ENCODE data around the gene TMEM52B. TPM values are rescaled to one million over a fixed set of nuclear protein-coding genes. Genes with fewer than 3 reads are reported as not detected.

TMEM52B gene
- total and polyA plus RNA-seq, 2 experiments from 2014 or later = not detected

DNA sequence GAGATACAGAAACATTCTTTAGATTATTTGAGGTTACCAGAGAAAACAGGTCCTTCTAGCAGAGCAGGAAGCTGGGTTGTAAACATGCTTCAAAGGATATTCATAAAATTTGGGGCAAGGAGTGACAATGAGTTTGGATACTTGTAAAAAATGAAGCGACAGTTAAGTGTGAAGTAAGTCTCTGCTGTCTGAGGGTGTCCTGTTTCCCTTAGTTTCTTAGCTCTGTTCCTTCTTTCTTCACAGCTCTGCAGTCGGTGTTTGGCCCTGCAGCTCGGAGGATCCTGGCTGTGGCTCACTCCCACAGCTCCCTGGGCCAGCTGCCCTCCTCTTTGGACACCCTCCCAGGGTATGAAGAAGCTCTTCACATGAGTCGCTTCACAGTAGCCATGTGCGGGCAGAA is 10.8 kb downstream of the TMEM52B start:
- Histone ChIP-seq H3K4me2 (no peak overlapping the region), H3K36me3 (ENCODE audit: insufficient read depth) (no peaks in the 10 kb centered on the region), H3K79me2 (replicated peaks; ENCODE audit: insufficient read depth) (no peaks in the 10 kb centered on the region), H3K27ac (ENCODE audit: low read depth) (no peak overlapping the region), H3K4me1 (ENCODE audit: insufficient read depth) (peaks cover 10% of the 10 kb centered on the region; the same call in 1 of the 2 replicates), H4K20me1 (replicated peaks; ENCODE audit: insufficient read depth) (no peaks in the 10 kb centered on the region), H2AFZ (peak overlapping the region; percentile 63; the same call in 1 of the 2 replicates), H3K9me2 (ENCODE audit: insufficient read depth) (no peaks in the 10 kb centered on the region), H3K27me3 (ENCODE audit: insufficient read depth) (no peaks in the 10 kb centered on the region), H3K4me3 (no peak overlapping the region), H3F3A (replicated peaks; ENCODE audit: low read depth) (no peaks in the 10 kb centered on the region)
- ATAC-seq = no peak
- Mint-ChIP-seq H3K27me3 (ENCODE audit: insufficient read depth, low read depth, poor library complexity) (peaks cover 7% of the 10 kb centered on the region), H3K4me3 (no peak overlapping the region), H3K27ac (no peak overlapping the region), H3K4me1 (peaks cover 17% of the 10 kb centered on the region), H3K9me3 (no peaks in the 10 kb centered on the region), H3K36me3 (ENCODE audit: low read depth) (no peaks in the 10 kb centered on the region)
- no peak for DNase-seq (ENCODE audit: low spot score)
- TF ChIP-seq ZNF114 (CRISPR knock-in tag; IDR thresholded peaks at IDR 0.05) (no peak), CTCF (conservative IDR thresholded peaks at IDR 0.05; ENCODE audit: low read depth in 2 of 2) (no peak), EZH2 (IDR thresholded peaks at IDR 0.05; ENCODE audit: low read depth, unreplicated experiment) (no peak), ZNF331 (CRISPR knock-in tag; IDR thresholded peaks at IDR 0.05; ENCODE audit: low read depth) (no peak), JUNB (IDR thresholded peaks at IDR 0.05; ENCODE audit: unreplicated experiment) (no peak), EZH2phosphoT487 (IDR thresholded peaks at IDR 0.05; ENCODE audit: unreplicated experiment) (no peak), STAT1 (IDR thresholded peaks at IDR 0.05; ENCODE audit: unreplicated experiment) (no peak), POLR2AphosphoS5 (IDR thresholded peaks at IDR 0.05; ENCODE audit: low read depth) (no peak), NANOG (IDR thresholded peaks at IDR 0.05; ENCODE audit: borderline replicate concordance) (no peak), CREB1 (CRISPR knock-in tag; IDR thresholded peaks at IDR 0.05; ENCODE audit: low read depth) (no peak)
- TF ChIP-seq, protein P1, sequence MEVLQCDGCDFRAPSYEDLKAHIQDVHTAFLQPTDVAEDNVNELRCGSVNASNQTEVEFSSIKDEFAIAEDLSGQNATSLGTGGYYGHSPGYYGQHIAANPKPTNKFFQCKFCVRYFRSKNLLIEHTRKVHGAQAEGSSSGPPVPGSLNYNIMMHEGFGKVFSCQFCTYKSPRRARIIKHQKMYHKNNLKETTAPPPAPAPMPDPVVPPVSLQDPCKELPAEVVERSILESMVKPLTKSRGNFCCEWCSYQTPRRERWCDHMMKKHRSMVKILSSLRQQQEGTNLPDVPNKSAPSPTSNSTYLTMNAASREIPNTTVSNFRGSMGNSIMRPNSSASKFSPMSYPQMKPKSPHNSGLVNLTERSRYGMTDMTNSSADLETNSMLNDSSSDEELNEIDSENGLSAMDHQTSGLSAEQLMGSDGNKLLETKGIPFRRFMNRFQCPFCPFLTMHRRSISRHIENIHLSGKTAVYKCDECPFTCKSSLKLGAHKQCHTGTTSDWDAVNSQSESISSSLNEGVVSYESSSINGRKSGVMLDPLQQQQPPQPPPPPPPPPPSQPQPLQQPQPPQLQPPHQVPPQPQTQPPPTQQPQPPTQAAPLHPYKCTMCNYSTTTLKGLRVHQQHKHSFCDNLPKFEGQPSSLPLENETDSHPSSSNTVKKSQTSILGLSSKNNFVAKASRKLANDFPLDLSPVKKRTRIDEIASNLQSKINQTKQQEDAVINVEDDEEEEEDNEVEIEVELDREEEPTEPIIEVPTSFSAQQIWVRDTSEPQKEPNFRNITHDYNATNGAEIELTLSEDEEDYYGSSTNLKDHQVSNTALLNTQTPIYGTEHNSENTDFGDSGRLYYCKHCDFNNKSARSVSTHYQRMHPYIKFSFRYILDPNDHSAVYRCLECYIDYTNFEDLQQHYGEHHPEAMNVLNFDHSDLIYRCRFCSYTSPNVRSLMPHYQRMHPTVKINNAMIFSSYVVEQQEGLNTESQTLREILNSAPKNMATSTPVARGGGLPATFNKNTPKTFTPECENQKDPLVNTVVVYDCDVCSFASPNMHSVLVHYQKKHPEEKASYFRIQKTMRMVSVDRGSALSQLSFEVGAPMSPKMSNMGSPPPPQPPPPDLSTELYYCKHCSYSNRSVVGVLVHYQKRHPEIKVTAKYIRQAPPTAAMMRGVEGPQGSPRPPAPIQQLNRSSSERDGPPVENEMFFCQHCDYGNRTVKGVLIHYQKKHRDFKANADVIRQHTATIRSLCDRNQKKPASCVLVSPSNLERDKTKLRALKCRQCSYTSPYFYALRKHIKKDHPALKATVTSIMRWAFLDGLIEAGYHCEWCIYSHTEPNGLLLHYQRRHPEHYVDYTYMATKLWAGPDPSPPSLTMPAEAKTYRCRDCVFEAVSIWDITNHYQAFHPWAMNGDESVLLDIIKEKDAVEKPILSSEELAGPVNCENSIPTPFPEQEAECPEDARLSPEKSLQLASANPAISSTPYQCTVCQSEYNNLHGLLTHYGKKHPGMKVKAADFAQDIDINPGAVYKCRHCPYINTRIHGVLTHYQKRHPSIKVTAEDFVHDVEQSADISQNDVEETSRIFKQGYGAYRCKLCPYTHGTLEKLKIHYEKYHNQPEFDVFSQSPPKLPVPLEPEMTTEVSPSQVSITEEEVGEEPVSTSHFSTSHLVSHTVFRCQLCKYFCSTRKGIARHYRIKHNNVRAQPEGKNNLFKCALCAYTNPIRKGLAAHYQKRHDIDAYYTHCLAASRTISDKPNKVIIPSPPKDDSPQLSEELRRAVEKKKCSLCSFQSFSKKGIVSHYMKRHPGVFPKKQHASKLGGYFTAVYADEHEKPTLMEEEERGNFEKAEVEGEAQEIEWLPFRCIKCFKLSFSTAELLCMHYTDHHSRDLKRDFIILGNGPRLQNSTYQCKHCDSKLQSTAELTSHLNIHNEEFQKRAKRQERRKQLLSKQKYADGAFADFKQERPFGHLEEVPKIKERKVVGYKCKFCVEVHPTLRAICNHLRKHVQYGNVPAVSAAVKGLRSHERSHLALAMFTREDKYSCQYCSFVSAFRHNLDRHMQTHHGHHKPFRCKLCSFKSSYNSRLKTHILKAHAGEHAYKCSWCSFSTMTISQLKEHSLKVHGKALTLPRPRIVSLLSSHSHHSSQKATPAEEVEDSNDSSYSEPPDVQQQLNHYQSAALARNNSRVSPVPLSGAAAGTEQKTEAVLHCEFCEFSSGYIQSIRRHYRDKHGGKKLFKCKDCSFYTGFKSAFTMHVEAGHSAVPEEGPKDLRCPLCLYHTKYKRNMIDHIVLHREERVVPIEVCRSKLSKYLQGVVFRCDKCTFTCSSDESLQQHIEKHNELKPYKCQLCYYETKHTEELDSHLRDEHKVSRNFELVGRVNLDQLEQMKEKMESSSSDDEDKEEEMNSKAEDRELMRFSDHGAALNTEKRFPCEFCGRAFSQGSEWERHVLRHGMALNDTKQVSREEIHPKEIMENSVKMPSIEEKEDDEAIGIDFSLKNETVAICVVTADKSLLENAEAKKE (CRISPR knock-in tag; IDR thresholded peaks at IDR 0.05) = no peak
- TF ChIP-seq, protein P2, sequence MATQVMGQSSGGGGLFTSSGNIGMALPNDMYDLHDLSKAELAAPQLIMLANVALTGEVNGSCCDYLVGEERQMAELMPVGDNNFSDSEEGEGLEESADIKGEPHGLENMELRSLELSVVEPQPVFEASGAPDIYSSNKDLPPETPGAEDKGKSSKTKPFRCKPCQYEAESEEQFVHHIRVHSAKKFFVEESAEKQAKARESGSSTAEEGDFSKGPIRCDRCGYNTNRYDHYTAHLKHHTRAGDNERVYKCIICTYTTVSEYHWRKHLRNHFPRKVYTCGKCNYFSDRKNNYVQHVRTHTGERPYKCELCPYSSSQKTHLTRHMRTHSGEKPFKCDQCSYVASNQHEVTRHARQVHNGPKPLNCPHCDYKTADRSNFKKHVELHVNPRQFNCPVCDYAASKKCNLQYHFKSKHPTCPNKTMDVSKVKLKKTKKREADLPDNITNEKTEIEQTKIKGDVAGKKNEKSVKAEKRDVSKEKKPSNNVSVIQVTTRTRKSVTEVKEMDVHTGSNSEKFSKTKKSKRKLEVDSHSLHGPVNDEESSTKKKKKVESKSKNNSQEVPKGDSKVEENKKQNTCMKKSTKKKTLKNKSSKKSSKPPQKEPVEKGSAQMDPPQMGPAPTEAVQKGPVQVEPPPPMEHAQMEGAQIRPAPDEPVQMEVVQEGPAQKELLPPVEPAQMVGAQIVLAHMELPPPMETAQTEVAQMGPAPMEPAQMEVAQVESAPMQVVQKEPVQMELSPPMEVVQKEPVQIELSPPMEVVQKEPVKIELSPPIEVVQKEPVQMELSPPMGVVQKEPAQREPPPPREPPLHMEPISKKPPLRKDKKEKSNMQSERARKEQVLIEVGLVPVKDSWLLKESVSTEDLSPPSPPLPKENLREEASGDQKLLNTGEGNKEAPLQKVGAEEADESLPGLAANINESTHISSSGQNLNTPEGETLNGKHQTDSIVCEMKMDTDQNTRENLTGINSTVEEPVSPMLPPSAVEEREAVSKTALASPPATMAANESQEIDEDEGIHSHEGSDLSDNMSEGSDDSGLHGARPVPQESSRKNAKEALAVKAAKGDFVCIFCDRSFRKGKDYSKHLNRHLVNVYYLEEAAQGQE (IDR thresholded peaks at IDR 0.05; ENCODE audit: unreplicated experiment) = no peak
- TF ChIP-seq, protein P3, sequence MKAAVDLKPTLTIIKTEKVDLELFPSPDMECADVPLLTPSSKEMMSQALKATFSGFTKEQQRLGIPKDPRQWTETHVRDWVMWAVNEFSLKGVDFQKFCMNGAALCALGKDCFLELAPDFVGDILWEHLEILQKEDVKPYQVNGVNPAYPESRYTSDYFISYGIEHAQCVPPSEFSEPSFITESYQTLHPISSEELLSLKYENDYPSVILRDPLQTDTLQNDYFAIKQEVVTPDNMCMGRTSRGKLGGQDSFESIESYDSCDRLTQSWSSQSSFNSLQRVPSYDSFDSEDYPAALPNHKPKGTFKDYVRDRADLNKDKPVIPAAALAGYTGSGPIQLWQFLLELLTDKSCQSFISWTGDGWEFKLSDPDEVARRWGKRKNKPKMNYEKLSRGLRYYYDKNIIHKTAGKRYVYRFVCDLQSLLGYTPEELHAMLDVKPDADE (IDR thresholded peaks at IDR 0.05) = no peak

Data from GM23338 (cell line).